ENCODE data around the gene ADAMTS18.
"Not testable (repeated sequence)": the region's sequence is repeated elsewhere in the genome, so short reads cannot be mapped to it uniquely, and the experiment has no call there.

Gene ADAMTS18

GRCh38 chr16:77277571-77277970 lies 157.3 kb downstream of the ADAMTS18 start:
- DNase-seq, result no peak

GRCh38 chr16:77277141-77277540 lies 157.7 kb downstream of the ADAMTS18 start:
- no peak for DNase-seq

DNA sequence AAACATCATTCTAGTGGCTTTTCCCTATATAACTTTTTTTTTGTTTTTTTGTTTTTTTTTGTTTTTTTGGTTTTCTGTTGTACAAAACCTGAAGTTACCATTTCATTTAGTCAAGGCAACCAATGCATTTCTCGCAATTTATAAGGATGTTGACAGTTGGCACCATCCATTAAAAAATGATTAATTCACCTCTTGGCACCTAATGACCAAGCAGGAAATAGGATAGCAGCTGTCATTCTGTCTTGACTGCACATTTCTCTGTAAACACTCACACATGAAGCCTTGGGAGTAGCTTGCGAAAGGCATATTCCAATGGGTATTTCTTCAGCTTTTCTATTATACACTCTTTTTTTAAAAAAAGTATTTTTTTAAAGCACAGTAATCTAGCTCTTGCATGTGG lies 158.2 kb downstream of the ADAMTS18 start:
- no peak for DNase-seq

DNA sequence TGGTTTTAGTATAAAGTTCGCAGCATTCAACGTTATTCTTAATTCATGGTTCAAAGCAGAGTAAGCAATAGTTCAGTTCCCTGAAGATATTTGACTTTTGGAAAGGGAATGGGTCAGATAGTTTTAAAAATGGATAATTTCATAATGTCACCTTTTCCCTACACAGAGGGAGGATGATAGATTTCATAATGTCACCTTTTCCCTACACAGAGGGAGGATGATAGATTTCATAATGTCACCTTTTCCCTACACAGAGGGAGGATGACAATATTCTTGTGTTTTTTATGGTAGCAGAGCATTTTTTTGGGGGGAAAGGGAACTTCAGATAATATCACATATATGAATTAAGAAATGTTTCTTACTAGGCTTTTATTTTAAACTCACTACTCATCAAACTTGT lies 159.5 kb downstream of the ADAMTS18 start:
- not testable (repeated sequence) for DNase-seq

GRCh38 chr16:77273815-77274214 lies 161.0 kb downstream of the ADAMTS18 start:
- peak; percentile 3 for DNase-seq

- DNase-seq, result no peak
These were observed 163.1 kb downstream of the ADAMTS18 start for GRCh38 chr16:77271532-77272426.

GRCh38 chr16:77266185-77266584 lies 168.6 kb downstream of the ADAMTS18 start:
- not testable (repeated sequence) for DNase-seq

DNA sequence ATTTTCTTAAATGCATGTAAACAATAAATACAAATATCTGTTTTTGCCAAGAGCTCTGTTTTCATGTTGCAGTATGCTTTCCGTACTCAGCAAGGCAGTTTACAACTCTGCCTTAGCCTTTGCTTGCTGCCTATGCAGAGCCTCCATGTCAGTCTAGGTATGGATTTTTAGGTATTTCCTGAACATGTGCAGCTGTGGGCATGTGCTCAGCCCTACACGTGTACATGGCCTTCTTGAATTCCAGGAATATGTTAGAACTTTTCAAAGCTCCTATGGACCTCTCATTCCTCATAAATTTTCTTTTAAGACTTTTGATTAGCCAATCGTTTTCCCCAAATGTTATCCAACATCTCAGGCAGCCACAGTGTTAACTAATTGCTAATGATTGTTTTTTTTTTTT lies 171.9 kb downstream of the ADAMTS18 start:
- no peak for DNase-seq

GRCh38 chr16:77250400-77250799 lies 184.4 kb downstream of the ADAMTS18 start:
- DNase-seq, result no peak

DNA sequence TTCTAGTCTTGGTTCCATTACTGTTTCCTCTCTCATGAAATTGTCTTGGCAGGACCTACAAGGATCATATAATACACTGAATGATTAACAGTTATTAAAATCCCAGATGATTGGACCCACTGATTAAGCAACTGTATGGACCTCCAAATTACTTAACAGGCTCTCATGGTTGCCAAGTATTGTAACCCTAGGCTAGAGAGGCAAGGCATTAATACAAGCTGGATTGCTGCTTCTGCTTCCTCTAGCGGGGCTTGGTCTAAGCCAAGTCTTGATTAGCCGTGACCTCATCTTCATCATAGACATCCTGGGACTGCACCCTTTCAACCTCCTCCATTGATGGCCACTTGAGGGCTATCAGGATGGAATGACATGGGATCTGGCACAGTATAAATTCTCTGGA lies 188.7 kb downstream of the ADAMTS18 start:
- no peak for DNase-seq

DNA sequence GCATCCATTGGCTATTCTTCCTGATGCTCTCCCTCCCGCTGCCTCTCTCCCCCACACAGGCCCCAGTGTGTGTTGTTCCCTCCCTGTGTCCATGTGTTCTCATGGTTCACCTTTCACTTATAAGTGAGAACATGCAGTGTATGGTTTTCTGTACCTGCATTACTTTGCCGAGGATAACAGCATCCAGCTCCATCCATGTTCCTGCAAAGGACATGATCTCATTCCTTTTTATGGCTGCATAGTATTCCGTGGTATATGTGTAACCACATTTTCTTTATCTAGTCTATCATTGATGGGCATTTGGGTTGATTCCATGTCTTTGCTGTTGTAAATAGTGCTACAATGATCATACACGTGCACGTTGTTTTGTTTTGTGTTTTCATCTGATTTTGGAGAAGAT lies 192.4 kb downstream of the ADAMTS18 start:
- DNase-seq, result not testable (repeated sequence)

DNA sequence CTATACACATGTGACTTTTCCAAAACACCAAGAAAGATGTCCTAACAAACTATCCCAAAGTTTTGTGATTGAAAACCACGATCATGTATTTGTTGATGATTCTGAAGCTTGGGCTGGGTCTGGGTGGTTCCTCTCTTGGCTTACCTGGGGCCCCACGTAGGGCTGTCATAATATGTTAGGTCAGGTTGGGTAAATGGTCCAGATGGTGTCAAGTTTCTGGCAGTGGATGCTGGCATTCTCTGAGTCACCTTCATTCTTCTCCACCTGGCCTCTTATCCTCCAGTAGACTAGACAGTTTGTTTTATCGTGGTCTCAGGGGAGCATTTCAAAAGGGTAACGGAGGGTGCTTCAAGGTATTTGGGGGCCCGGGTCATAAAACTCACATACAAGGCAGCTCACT lies 196.2 kb downstream of the ADAMTS18 start:
- peak; percentile 34 for DNase-seq

GRCh38 chr16:77236063-77236511 lies 198.7 kb downstream of the ADAMTS18 start:
- peak; percentile 86 for DNase-seq

DNA sequence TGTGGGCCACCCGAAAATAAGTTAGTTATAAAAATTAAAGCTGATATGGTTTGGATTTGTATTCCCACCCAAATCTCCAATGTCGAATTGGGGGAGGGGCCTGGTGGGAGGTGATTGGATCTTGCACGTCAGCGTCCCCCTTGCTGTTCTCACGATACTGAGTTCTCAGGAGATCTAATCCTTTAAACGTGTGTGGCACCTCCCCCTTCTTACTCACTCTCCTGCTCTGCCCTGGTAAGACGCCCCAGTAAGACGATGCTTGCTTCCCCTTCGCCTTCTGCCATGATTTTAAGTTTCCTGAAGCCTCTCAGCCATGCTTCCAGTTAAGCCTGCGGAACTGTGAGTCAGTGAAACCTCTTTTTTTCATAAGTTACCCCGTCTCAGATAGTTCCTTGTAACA lies 200.2 kb downstream of the ADAMTS18 start:
- DNase-seq, result no peak

DNA sequence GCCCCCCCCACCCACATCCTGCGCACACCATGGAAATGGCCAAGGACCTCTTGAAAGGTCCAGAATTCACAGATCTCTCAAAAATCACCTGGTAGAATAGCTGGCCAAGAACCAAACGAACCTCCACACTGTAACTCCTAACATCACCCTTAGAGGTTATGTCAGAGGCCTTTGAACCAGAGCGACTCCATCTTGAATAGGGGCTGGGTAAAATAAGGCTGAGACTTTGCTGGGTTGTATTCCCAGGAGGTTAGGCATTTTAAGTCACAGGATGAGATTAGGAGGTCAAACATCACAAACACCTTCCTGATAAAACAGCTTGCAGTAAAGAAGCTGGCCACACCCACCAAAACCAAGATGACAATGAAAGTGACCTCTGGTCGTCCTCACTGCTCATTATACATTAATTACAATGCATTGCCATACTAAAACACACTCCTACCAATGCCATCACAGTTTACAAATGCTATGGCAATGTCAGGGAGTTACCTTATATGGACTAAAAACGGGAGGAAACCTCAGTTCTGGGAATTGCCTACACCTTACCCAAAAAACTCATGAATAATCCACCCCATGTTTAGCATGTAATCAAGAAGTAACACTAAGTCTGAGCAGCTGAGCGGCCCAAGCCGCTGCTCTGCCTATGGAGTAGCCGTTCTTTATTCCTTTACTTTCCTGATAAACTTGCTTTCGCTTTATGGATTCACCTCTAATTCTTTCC lies 200.9 kb downstream of the ADAMTS18 start:
- no peak for DNase-seq
